Muscle of leg (tissue), 11 donors: Measurements from ENCODE around the gene MEAK7. TPM values are rescaled to one million over a fixed set of nuclear protein-coding genes. Genes with fewer than 3 reads are reported as not detected.

Experiments
- DNase-seq: peaks from one replicate; pipeline ENCODE4 v3.0.0; 2013
- H3K27ac ChIP-seq: one replicate; pipeline ENCODE4 v1.5.1; 2013; ENCODE audit warnings: mild to moderate bottlenecking, low read length, control low read depth
- H3K27me3 ChIP-seq: one replicate; pipeline ENCODE4 v1.6.1; 2013; ENCODE audit warnings: low read length; ENCODE audit not compliant: control insufficient read depth, insufficient read depth
- H3K36me3 ChIP-seq: one replicate; pipeline ENCODE4 v1.6.1; 2013; ENCODE audit warnings: low read length; ENCODE audit not compliant: control insufficient read depth, insufficient read depth
- H3K4me1 ChIP-seq: one replicate; pipeline ENCODE4 v1.6.1; 2013; ENCODE audit warnings: low read length; ENCODE audit not compliant: control insufficient read depth, insufficient read depth
- H3K4me3 ChIP-seq: one replicate; pipeline ENCODE4 v1.5.1; 2013; ENCODE audit warnings: low read length, control low read depth
- H3K9me3 ChIP-seq: replicated peaks from 2 replicates; pipeline ENCODE4 v1.6.1; 2013; ENCODE audit warnings: low read depth, low read length; ENCODE audit not compliant: control insufficient read depth
- WGBS: methylation state at CpG from one replicate; pipeline ENCODE4 v1.1.5; 2013; ENCODE audit warnings: missing lambda C conversion rate; ENCODE audit not compliant: insufficient coverage; 5-methylcytosine and 5-hydroxymethylcytosine counted together
- polyA plus RNA-seq, 8 donors: library from polyadenylated mRNA; unstranded; fragments of 120-200 nt; gene quantifications; one replicate each; pipeline versions ENCODE4 v1.2.1 to v1.2.3, GENCODE V29; 2013; ENCODE audit warnings: inconsistent platforms in 1 of 8, low replicate concordance in 1 of 8; ENCODE audit not compliant: insufficient read length in 8 of 8, insufficient read depth in 1 of 8
- total RNA-seq: library from RNA; stranded (reverse); fragments of 120-200 nt; gene quantifications from one replicate; pipeline ENCODE4 v1.2.4, GENCODE V29; 2013

The MEAK7 gene
- total and polyA plus RNA-seq, 9 donors, result 7.9 to 13.2 (median 9.3) TPM

- 73% methylated on average over 9 of the region's 14 CpGs for WGBS
- Histone ChIP-seq H3K36me3 (no peaks in the 10 kb centered on the region), H3K27me3 (peaks cover 5% of the 10 kb centered on the region), H3K9me3 (no peaks in the 10 kb centered on the region), H3K4me3 (no peak overlapping the region), H3K4me1 (peaks cover 6% of the 10 kb centered on the region), H3K27ac (no peak overlapping the region)
- no peak for DNase-seq
Observed at GRCh38 chr16:84514295-84514873, 9.9 kb upstream of the MEAK7 start.

- Histone ChIP-seq H3K4me3 (no peak overlapping the region), H3K27me3 (no peaks in the 10 kb centered on the region), H3K9me3 (no peaks in the 10 kb centered on the region), H3K4me1 (peaks cover 6% of the 10 kb centered on the region), H3K36me3 (no peaks in the 10 kb centered on the region), H3K27ac (no peak overlapping the region)
- DNase-seq, result no peak
- 61% methylated on average over 8 of the region's 11 CpGs for WGBS
Observed at GRCh38 chr16:84513666-84514065, 9.2 kb upstream of the MEAK7 start.

GRCh38 chr16:84513123-84513522 is 8.7 kb upstream of the MEAK7 start:
- DNase-seq, result no peak
- H3K27ac ChIP-seq, result no peak overlapping the region

GRCh38 chr16:84511831-84512230 is 7.4 kb upstream of the MEAK7 start:
- Histone ChIP-seq H3K27me3 (no peaks in the 10 kb centered on the region), H3K36me3 (no peaks in the 10 kb centered on the region), H3K4me3 (no peak overlapping the region), H3K27ac (no peak overlapping the region), H3K9me3 (no peaks in the 10 kb centered on the region), H3K4me1 (peaks cover 6% of the 10 kb centered on the region)
- WGBS, result 70% methylated on average over 7 of the region's 13 CpGs
- DNase-seq, result no peak

More at GRCh38 chr16:84513123-84513522, 8.7 kb upstream of the MEAK7 start:
- peaks cover 6% of the 10 kb centered on the region for H3K4me1 ChIP-seq
- H3K27me3 ChIP-seq, result no peaks in the 10 kb centered on the region
- WGBS, result 71% methylated on average over 6 of the region's 10 CpGs
- H3K9me3 ChIP-seq, result no peaks in the 10 kb centered on the region
- no peak overlapping the region for H3K4me3 ChIP-seq
- H3K36me3 ChIP-seq, result no peaks in the 10 kb centered on the region

- DNase-seq, result peak; percentile 91
- Histone ChIP-seq H3K4me3 (no peak overlapping the region), H3K4me1 (peaks cover 6% of the 10 kb centered on the region), H3K9me3 (no peaks in the 10 kb centered on the region), H3K27ac (no peak overlapping the region), H3K27me3 (no peaks in the 10 kb centered on the region), H3K36me3 (no peaks in the 10 kb centered on the region)
- 10% methylated on average over 11 of the region's 21 CpGs for WGBS
Observed at GRCh38 chr16:84511180-84511800, 6.8 kb upstream of the MEAK7 start.

- no peaks in the 10 kb centered on the region for H3K36me3 ChIP-seq
- DNase-seq, result no peak
- no peaks in the 10 kb centered on the region for H3K27me3 ChIP-seq
- 54% methylated on average over 18 of the region's 20 CpGs for WGBS
- no peak overlapping the region for H3K27ac ChIP-seq
- H3K4me3 ChIP-seq, result no peak overlapping the region
- no peaks in the 10 kb centered on the region for H3K9me3 ChIP-seq
- peaks cover 20% of the 10 kb centered on the region for H3K4me1 ChIP-seq
Observed at GRCh38 chr16:84509032-84509950, 4.8 kb upstream of the MEAK7 start.

GRCh38 chr16:84508502-84508901 is 4.0 kb upstream of the MEAK7 start:
- 83% methylated on average over 5 of the region's 8 CpGs for WGBS
- Histone ChIP-seq H3K36me3 (no peaks in the 10 kb centered on the region), H3K27me3 (no peaks in the 10 kb centered on the region), H3K4me3 (no peak overlapping the region), H3K9me3 (no peaks in the 10 kb centered on the region), H3K27ac (no peak overlapping the region), H3K4me1 (peaks cover 26% of the 10 kb centered on the region)
- DNase-seq, result no peak

- Histone ChIP-seq H3K27ac (no peak overlapping the region), H3K27me3 (no peaks in the 10 kb centered on the region), H3K4me3 (no peak overlapping the region), H3K4me1 (peaks cover 27% of the 10 kb centered on the region), H3K36me3 (peaks cover 4% of the 10 kb centered on the region), H3K9me3 (no peaks in the 10 kb centered on the region)
- DNase-seq, result no peak
- 81% methylated on average over 15 of the region's 27 CpGs for WGBS
Observed at GRCh38 chr16:84507011-84507982, 2.8 kb upstream of the MEAK7 start.

- DNase-seq, result no peak
- WGBS, result 72% methylated on average over 31 of the region's 33 CpGs
- Histone ChIP-seq H3K9me3 (no peaks in the 10 kb centered on the region), H3K36me3 (peaks cover 8% of the 10 kb centered on the region), H3K4me3 (peak overlapping the region; percentile 96), H3K4me1 (peaks cover 20% of the 10 kb centered on the region), H3K27ac (peak overlapping the region; percentile 84), H3K27me3 (no peaks in the 10 kb centered on the region)
Observed at GRCh38 chr16:84505249-84506187, 1.1 kb upstream of the MEAK7 start.
